H9 (cell line): Measurements from ENCODE around the gene PRPF40B. TPM values are rescaled to one million over a fixed set of nuclear protein-coding genes. Genes with fewer than 3 reads are reported as not detected.

Source experiments
- DNase-seq: peaks from one replicate; pipeline ENCODE4 v3.0.0-alpha.2; 2017
- H2AFZ ChIP-seq: one replicate; pipeline ENCODE4 v1.6.1; 2013; ENCODE audit warnings: mild to moderate bottlenecking, low read length, control low read depth, moderate library complexity
- H2AK5ac ChIP-seq: 2 replicates; pipeline ENCODE4 v1.6.1; 2013; ENCODE audit warnings: low read length, control low read depth, mixed read lengths; ENCODE audit not compliant: insufficient read length
- H2BK120ac ChIP-seq: one replicate; pipeline ENCODE4 v1.6.1; 2013; ENCODE audit warnings: low read depth, mild to moderate bottlenecking, low read length, control low read depth, inconsistent platforms; ENCODE audit not compliant: poor library complexity, severe bottlenecking
- H2BK12ac ChIP-seq: 2 replicates; pipeline ENCODE4 v1.6.1; 2013; ENCODE audit warnings: low read length, control low read depth, mixed read lengths, low read depth; ENCODE audit not compliant: insufficient read length
- H2BK15ac ChIP-seq: 2 replicates; pipeline ENCODE4 v1.6.1; 2013; ENCODE audit warnings: low read depth, low read length, control low read depth
- H2BK20ac ChIP-seq: one replicate; pipeline ENCODE4 v1.6.1; 2013; ENCODE audit warnings: low read depth, mild to moderate bottlenecking, low read length, control low read depth, inconsistent platforms; ENCODE audit not compliant: poor library complexity, severe bottlenecking
- H2BK5ac ChIP-seq: 2 replicates; pipeline ENCODE4 v1.6.1; 2013; ENCODE audit warnings: low read length, control low read depth, mixed read lengths; ENCODE audit not compliant: insufficient read length
- H3K14ac ChIP-seq: 2 replicates; pipeline ENCODE4 v1.6.1; 2013; ENCODE audit warnings: low read length, control low read depth; ENCODE audit not compliant: insufficient read depth
- H3K18ac ChIP-seq: 2 replicates; pipeline ENCODE4 v1.6.1; 2013; ENCODE audit warnings: low read depth, mild to moderate bottlenecking, mixed read lengths, low read length, control low read depth; ENCODE audit not compliant: insufficient read length
- H3K23ac ChIP-seq: 2 replicates; pipeline ENCODE4 v1.6.1; 2013; ENCODE audit warnings: low read length, control low read depth, mixed read lengths, low read depth; ENCODE audit not compliant: insufficient read length
- H3K23me2 ChIP-seq: 2 replicates; pipeline ENCODE4 v1.6.1; 2013; ENCODE audit warnings: low read depth, mild to moderate bottlenecking, mixed read lengths, low read length, control low read depth; ENCODE audit not compliant: insufficient read length, poor library complexity, severe bottlenecking
- H3K27ac ChIP-seq: 2 replicates; pipeline ENCODE4 v1.5.1; 2013; ENCODE audit warnings: low read length, control low read depth, mixed read lengths, low read depth; ENCODE audit not compliant: insufficient read length
- H3K27me3 ChIP-seq: 2 replicates; pipeline ENCODE4 v1.6.1; 2013; ENCODE audit warnings: low read length, control low read depth, inconsistent platforms; ENCODE audit not compliant: insufficient read depth
- H3K4ac ChIP-seq: 2 replicates; pipeline ENCODE4 v1.6.1; 2013; ENCODE audit warnings: low read depth, mild to moderate bottlenecking, control low read depth, inconsistent platforms, low read length, moderate library complexity
- H3K4me1 ChIP-seq: 2 replicates; pipeline ENCODE4 v1.6.1; 2013; ENCODE audit warnings: low read length, control low read depth, inconsistent platforms; ENCODE audit not compliant: insufficient read depth
- H3K4me2 ChIP-seq: 2 replicates; pipeline ENCODE4 v1.6.1; 2013; ENCODE audit warnings: low read length, control low read depth, mixed read lengths; ENCODE audit not compliant: insufficient read length, insufficient read depth
- H3K56ac ChIP-seq: 2 replicates; pipeline ENCODE4 v1.6.1; 2013; ENCODE audit warnings: low read depth, mild to moderate bottlenecking, mixed read lengths, low read length, control low read depth; ENCODE audit not compliant: insufficient read length
- H3K79me1 ChIP-seq: 2 replicates; pipeline ENCODE4 v1.6.1; 2013; ENCODE audit warnings: low read depth, mild to moderate bottlenecking, moderate library complexity, low read length, control low read depth, inconsistent platforms; ENCODE audit not compliant: insufficient read depth, poor library complexity, severe bottlenecking
- H3K79me2 ChIP-seq: 2 replicates; pipeline ENCODE4 v1.6.1; 2013; ENCODE audit warnings: low read length, control low read depth, inconsistent platforms; ENCODE audit not compliant: insufficient read depth
- H3K9ac ChIP-seq: 2 replicates; pipeline ENCODE4 v1.6.1; 2013; ENCODE audit warnings: low read length, control low read depth, mixed read lengths; ENCODE audit not compliant: insufficient read length; ENCODE audit errors: extremely low read depth
- H3K9me3 ChIP-seq: one replicate; pipeline ENCODE4 v1.6.1; 2013; ENCODE audit warnings: low read depth, low read length, inconsistent platforms; ENCODE audit not compliant: control insufficient read depth
- H3T11ph ChIP-seq: one replicate; pipeline ENCODE4 v1.6.1; 2013; ENCODE audit warnings: mild to moderate bottlenecking, low read length, control low read depth, inconsistent platforms
- H4K20me1 ChIP-seq: one replicate; pipeline ENCODE4 v1.6.1; 2013; ENCODE audit not compliant: control insufficient read depth, insufficient read length, insufficient read depth
- H4K5ac ChIP-seq: 2 replicates; pipeline ENCODE4 v1.6.1; 2013; ENCODE audit warnings: low read depth, mild to moderate bottlenecking, mixed read lengths, low read length, control low read depth; ENCODE audit not compliant: insufficient read length
- H4K8ac ChIP-seq: replicated peaks from 2 replicates; pipeline ENCODE4 v1.6.1; 2013; ENCODE audit warnings: low read length, control low read depth, mixed read lengths, low read depth; ENCODE audit not compliant: insufficient read length
- H4K91ac ChIP-seq: 2 replicates; pipeline ENCODE4 v1.6.1; 2013; ENCODE audit warnings: low read depth, mild to moderate bottlenecking, moderate library complexity, mixed read lengths, low read length, control low read depth; ENCODE audit not compliant: insufficient read length
- H3K27ac Mint-ChIP-seq, 3 experiments: 2 replicates in 2 of 3; 3 replicates in 1 of 3; pipeline ENCODE4 v1.8.0; 2020 to 2021; ENCODE audit warnings: mixed read lengths in 3 of 3, mild to moderate bottlenecking in 1 of 3, moderate library complexity in 1 of 3
- H3K27me3 Mint-ChIP-seq: 2 replicates; pipeline ENCODE4 v1.8.0; 2021; ENCODE audit warnings: low read depth, mild to moderate bottlenecking, moderate library complexity, mixed read lengths
- H3K36me3 Mint-ChIP-seq, 3 experiments: 2 replicates in 2 of 3; 3 replicates in 1 of 3; pipeline ENCODE4 v1.8.0; 2020 to 2021; ENCODE audit warnings: low read depth in 3 of 3, mixed read lengths in 3 of 3; ENCODE audit not compliant: insufficient read depth in 1 of 3
- H3K4me1 Mint-ChIP-seq, 2 experiments: 2 replicates each; pipeline ENCODE4 v1.8.0; 2020; ENCODE audit warnings: mixed read lengths in 2 of 2
- H3K4me3 Mint-ChIP-seq, 2 experiments: 2 replicates in 1 of 2; 3 replicates in 1 of 2; pipeline ENCODE4 v1.8.0; 2020 to 2021; ENCODE audit warnings: mild to moderate bottlenecking in 2 of 2, mixed read lengths in 2 of 2, moderate library complexity in 1 of 2
- H3K9me3 Mint-ChIP-seq, 2 experiments: 2 replicates in 1 of 2; 3 replicates in 1 of 2; pipeline ENCODE4 v1.8.0; 2020; ENCODE audit warnings: mild to moderate bottlenecking in 2 of 2, mixed read lengths in 2 of 2, moderate library complexity in 1 of 2
- CTCF ChIP-seq: fragments of 200-600 bp; sonication (generic); conservative IDR thresholded peaks from 3 replicates; pipeline ENCODE4 v1.8.0; 2021; ENCODE audit warnings: antibody characterized with exemption, mild to moderate bottlenecking
- WGBS: extraction: QIAGEN DNeasy Blood & Tissue Kit; methylation state at CpG from one replicate; pipeline ENCODE4 v1.1.7; 2013; ENCODE audit warnings: missing lambda C conversion rate, low lambda C conversion rate, mixed read lengths; ENCODE audit not compliant: insufficient read length; ENCODE audit errors: extremely low coverage; 5-methylcytosine and 5-hydroxymethylcytosine counted together
- total RNA-seq: library from RNA; stranded (reverse); gene quantifications from 2 replicates; pipeline ENCODE4 v1.2.1, GENCODE V29; 2021

The PRPF40B gene
- total RNA-seq, 1 experiment from 2014 or later: 19.0 TPM

GRCh38 chr12:49675137-49675536, 51.8 kb downstream of the PRPF40B start:
- no peaks in the 10 kb centered on the region for H3K23me2 ChIP-seq
- H3K14ac ChIP-seq: no peak overlapping the region; the same call in 1 of the 2 replicates
- TF ChIP-seq CTCF: no peak
- H4K20me1 ChIP-seq: no peaks in the 10 kb centered on the region
- no peak overlapping the region for H2AFZ ChIP-seq
- H3K9ac ChIP-seq: no peak overlapping the region
- no peaks in the 10 kb centered on the region; the same call in 1 of the 2 replicates for H3K79me2 ChIP-seq
- H3K27ac Mint-ChIP-seq: peak overlapping the region in 1 of 3 experiments; percentile 0; a peak in 2 of 7 replicates
- no peak overlapping the region for H2BK15ac ChIP-seq
- H4K5ac ChIP-seq: no peak overlapping the region
- peaks cover 3% of the 10 kb centered on the region; the same call in 1 of the 2 replicates for H3K4me1 ChIP-seq
- no peak overlapping the region for H4K91ac ChIP-seq
- no peak overlapping the region for H3K4ac ChIP-seq
- H3K4me1 Mint-ChIP-seq: peaks cover 37 to 39% of the 10 kb centered on the region in 2 experiments
- H3K27me3 ChIP-seq: no peaks in the 10 kb centered on the region
- no CpG with 5 or more reads among the region's 7 CpGs for WGBS
- H2BK120ac ChIP-seq: no peak overlapping the region
- H3K36me3 Mint-ChIP-seq: no peaks in the 10 kb centered on the region; a peak in 1 of 7 replicates
- no peaks in the 10 kb centered on the region for H3K79me1 ChIP-seq
- H3K27me3 Mint-ChIP-seq: no peaks in the 10 kb centered on the region
- H3K9me3 ChIP-seq: no peaks in the 10 kb centered on the region
- no peak overlapping the region for H3T11ph ChIP-seq
- H4K8ac ChIP-seq: no peak overlapping the region
- H3K27ac ChIP-seq: no peak overlapping the region
- no peak overlapping the region for H2BK20ac ChIP-seq
- H3K4me3 Mint-ChIP-seq: no peak overlapping the region
- H2BK5ac ChIP-seq: no peak overlapping the region
- no peak overlapping the region for H2BK12ac ChIP-seq
- no peak overlapping the region for H3K4me2 ChIP-seq
- no peak for DNase-seq
- no peak overlapping the region for H3K18ac ChIP-seq
- H3K23ac ChIP-seq: no peak overlapping the region
- no peak overlapping the region for H3K56ac ChIP-seq
- no peak overlapping the region for H2AK5ac ChIP-seq
- H3K9me3 Mint-ChIP-seq: no peaks in the 10 kb centered on the region
